Measurements from ENCODE around the gene CSTA.

DNA sequence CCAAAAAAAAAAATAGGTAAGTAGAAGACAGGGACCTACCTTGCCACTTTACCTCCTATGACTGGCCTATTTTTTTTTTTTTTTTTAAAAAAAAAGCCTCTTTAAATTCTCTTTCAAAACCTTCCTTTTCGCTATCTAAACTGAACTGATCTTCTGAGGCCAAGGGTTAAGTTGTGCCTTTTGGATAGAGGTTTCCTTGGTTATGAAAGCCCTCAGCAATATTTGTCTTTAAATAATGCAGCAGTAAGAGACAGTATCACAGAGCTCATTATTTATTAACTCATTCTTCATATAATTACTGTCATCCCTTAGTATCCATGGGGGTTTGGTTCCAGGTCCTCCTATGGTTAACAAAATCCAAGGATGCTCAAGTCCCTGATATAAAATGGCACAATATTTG lies 49.0 kb downstream of the CSTA start:
- TF ChIP-seq, protein P1, sequence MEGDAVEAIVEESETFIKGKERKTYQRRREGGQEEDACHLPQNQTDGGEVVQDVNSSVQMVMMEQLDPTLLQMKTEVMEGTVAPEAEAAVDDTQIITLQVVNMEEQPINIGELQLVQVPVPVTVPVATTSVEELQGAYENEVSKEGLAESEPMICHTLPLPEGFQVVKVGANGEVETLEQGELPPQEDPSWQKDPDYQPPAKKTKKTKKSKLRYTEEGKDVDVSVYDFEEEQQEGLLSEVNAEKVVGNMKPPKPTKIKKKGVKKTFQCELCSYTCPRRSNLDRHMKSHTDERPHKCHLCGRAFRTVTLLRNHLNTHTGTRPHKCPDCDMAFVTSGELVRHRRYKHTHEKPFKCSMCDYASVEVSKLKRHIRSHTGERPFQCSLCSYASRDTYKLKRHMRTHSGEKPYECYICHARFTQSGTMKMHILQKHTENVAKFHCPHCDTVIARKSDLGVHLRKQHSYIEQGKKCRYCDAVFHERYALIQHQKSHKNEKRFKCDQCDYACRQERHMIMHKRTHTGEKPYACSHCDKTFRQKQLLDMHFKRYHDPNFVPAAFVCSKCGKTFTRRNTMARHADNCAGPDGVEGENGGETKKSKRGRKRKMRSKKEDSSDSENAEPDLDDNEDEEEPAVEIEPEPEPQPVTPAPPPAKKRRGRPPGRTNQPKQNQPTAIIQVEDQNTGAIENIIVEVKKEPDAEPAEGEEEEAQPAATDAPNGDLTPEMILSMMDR (conservative IDR thresholded peaks at IDR 0.05; ENCODE audit: low read length) = no peak
- TF ChIP-seq EZH2phosphoT487 (IDR thresholded peaks at IDR 0.05; ENCODE audit: borderline replicate concordance, low read depth, low read length) = no peak

All from OCI-LY7 (cell line).